Measurements from ENCODE around the gene ZNF628. TPM values are rescaled to one million over a fixed set of nuclear protein-coding genes. Genes with fewer than 3 reads are reported as not detected.
A peak's percentile ranks its signal among the peaks of the same experiment; 100 is the strongest.

Gene ZNF628
- total and polyA plus RNA-seq, 12 donors: 2.5 to 7.8 (median 4.8) TPM

GRCh38 chr19:55461259-55461973 lies 15.0 kb upstream of the ZNF628 start, which contains the start of gene ISOC2:
TSS of gene ISOC2 (minus strand) at chr19:55461642. CDS start at chr19:55456486, 5,156 bp downstream.
- intact Hi-C loops (cut with DNase I): loop anchor here in 1 of 10 donors (5.0 kb wide), 1 partner anchor 74 kb away; the partner anchor contains the start of gene RPL28
- DNase-seq (peak; percentile 100), ATAC-seq (peak; percentile 94 to 97 (median 95))
- TF ChIP-seq CTCF (IDR thresholded peaks at IDR 0.05): peak in 2 of 9 donors; percentile 9 to 11
- no peaks in the 10 kb centered on the region for H3K27me3 ChIP-seq
- peak within 1 kb of the TSS; percentile 72 to 95 (median 88) for H3K27ac ChIP-seq
- peaks cover 0 to 1% (median 0%) of the 10 kb centered on the region in 9 donors for H3K36me3 ChIP-seq
- H3K4me3 ChIP-seq: peak within 1 kb of the TSS; percentile 48 to 86 (median 78)
- no peaks in the 10 kb centered on the region for H3K9me3 ChIP-seq
- WGBS, 2 donors: 1% methylated on average over 54 of the region's 54 CpGs
- peaks cover 0 to 29% (median 17%) of the 10 kb centered on the region in 9 donors for H3K4me1 ChIP-seq

GRCh38 chr19:55461974-55462626 lies 14.3 kb upstream of the ZNF628 start:
- Histone ChIP-seq H3K4me3 (peak overlapping the region; percentile 41 to 86 (median 74)), H3K4me1 (peaks cover 0 to 30% (median 17%) of the 10 kb centered on the region in 9 donors), H3K27ac (peak overlapping the region in 9 of 10 donors; percentile 58 to 95 (median 76)), H3K27me3 (no peaks in the 10 kb centered on the region), H3K9me3 (no peaks in the 10 kb centered on the region), H3K36me3 (no peaks in the 10 kb centered on the region)
- intact Hi-C loops (cut with DNase I): loop anchor here in 1 of 10 donors (5.0 kb wide), 1 partner anchor 75 kb away; the partner anchor contains the start of gene RPL28
- DNase-seq (no peak), ATAC-seq (no peak)
- WGBS, 2 donors: 11 to 12% methylated on average over 24 to 27 of the region's 27 CpGs
- TF ChIP-seq CTCF (IDR thresholded peaks at IDR 0.05): no peak

- Histone ChIP-seq H3K36me3 (no peaks in the 10 kb centered on the region), H3K27ac (no peak overlapping the region), H3K27me3 (no peaks in the 10 kb centered on the region), H3K4me3 (peak overlapping the region in 1 of 10 donors; percentile 86), H3K9me3 (no peaks in the 10 kb centered on the region), H3K4me1 (peaks cover 0 to 36% (median 21%) of the 10 kb centered on the region in 9 donors)
- ATAC-seq (no peak), DNase-seq (no peak)
- no peak for TF ChIP-seq CTCF (IDR thresholded peaks at IDR 0.05)
- intact Hi-C loops (cut with DNase I): loop anchor here in 1 of 10 donors (5.0 kb wide), 1 partner anchor 75 kb away; the partner anchor contains the start of gene RPL28
- 81 to 86% methylated on average over 11 of the region's 11 CpGs for WGBS, 2 donors
Measured at GRCh38 chr19:55462722-55463121, 13.7 kb upstream of the ZNF628 start.

GRCh38 chr19:55463583-55464031 lies 12.8 kb upstream of the ZNF628 start:
- Histone ChIP-seq H3K4me3 (no peak overlapping the region), H3K36me3 (no peaks in the 10 kb centered on the region), H3K27ac (no peak overlapping the region), H3K4me1 (peaks cover 0 to 39% (median 25%) of the 10 kb centered on the region in 9 donors), H3K27me3 (no peaks in the 10 kb centered on the region), H3K9me3 (no peaks in the 10 kb centered on the region)
- WGBS, 2 donors: 72 to 73% methylated on average over 15 of the region's 15 CpGs
- DNase-seq (peak in 1 of 2 donors; percentile 15), ATAC-seq (no peak)
- intact Hi-C loops (cut with DNase I): loop anchor here in 1 of 10 donors (5.0 kb wide), 1 partner anchor 76 kb away; the partner anchor contains the start of gene RPL28
- TF ChIP-seq CTCF (IDR thresholded peaks at IDR 0.05): no peak

All from heart right ventricle (tissue), 16 donors.